ENCODE results near the gene SRP9.

DNA sequence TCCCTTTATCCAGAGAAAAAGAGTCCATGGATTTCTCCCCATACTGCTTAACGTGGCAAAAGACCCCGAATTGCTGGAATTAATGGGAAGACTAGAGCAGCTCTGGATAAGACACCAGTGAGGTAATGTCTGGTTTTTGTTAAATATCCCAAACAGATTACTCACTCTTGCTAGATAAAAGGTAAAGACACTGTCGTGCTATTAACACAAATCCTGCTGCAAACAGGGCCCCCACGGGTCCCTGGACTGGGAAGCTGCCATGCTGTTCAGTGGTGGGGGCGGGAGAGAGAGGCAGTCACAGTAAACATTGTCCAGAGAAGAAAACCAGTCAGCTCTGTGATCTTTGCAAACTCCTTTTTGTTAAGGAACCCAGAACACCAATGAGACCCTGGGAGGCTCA is 15.2 kb upstream of the SRP9 start:
- no peak for TF ChIP-seq POLR2A (IDR thresholded peaks at IDR 0.05)
- TF ChIP-seq, protein P1, sequence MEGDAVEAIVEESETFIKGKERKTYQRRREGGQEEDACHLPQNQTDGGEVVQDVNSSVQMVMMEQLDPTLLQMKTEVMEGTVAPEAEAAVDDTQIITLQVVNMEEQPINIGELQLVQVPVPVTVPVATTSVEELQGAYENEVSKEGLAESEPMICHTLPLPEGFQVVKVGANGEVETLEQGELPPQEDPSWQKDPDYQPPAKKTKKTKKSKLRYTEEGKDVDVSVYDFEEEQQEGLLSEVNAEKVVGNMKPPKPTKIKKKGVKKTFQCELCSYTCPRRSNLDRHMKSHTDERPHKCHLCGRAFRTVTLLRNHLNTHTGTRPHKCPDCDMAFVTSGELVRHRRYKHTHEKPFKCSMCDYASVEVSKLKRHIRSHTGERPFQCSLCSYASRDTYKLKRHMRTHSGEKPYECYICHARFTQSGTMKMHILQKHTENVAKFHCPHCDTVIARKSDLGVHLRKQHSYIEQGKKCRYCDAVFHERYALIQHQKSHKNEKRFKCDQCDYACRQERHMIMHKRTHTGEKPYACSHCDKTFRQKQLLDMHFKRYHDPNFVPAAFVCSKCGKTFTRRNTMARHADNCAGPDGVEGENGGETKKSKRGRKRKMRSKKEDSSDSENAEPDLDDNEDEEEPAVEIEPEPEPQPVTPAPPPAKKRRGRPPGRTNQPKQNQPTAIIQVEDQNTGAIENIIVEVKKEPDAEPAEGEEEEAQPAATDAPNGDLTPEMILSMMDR (IDR thresholded peaks at IDR 0.05) = no peak
